ENCODE data around the gene LSM14A. TPM values are rescaled to one million over a fixed set of nuclear protein-coding genes. Genes with fewer than 3 reads are reported as not detected.

The LSM14A gene
- total and polyA plus RNA-seq, 4 donors: 60.8 to 106 (median 93.2) TPM

- no peak for DNase-seq (ENCODE audit: low read depth in 4 of 6, low spot score in 6 of 6)
- WGBS (ENCODE audit: insufficient coverage): 83% methylated on average over 6 of the region's 6 CpGs
- no peaks in the 10 kb centered on the region for H3K4me1 ChIP-seq (ENCODE audit: control insufficient read depth, insufficient read depth, low read length)
- H3K27me3 ChIP-seq (ENCODE audit: control insufficient read depth, insufficient read depth, low read length): no peaks in the 10 kb centered on the region
- no peak overlapping the region for H3K4me3 ChIP-seq (ENCODE audit: low read depth, low read length)
- no peak overlapping the region for H3K27ac ChIP-seq (ENCODE audit: low read depth, low read length)
- no peaks in the 10 kb centered on the region for H3K36me3 ChIP-seq (ENCODE audit: control insufficient read depth, insufficient read depth, low read length)
- no peaks in the 10 kb centered on the region for H3K9me3 ChIP-seq (ENCODE audit: control insufficient read depth, insufficient read depth, low read length)
Measured at GRCh38 chr19:34184880-34185491, 12.7 kb downstream of the LSM14A start.

GRCh38 chr19:34186205-34186604, 13.9 kb downstream of the LSM14A start:
- Histone ChIP-seq H3K9me3 (ENCODE audit: control insufficient read depth, insufficient read depth, low read length) (no peaks in the 10 kb centered on the region), H3K27ac (ENCODE audit: low read depth, low read length) (no peak overlapping the region), H3K4me3 (ENCODE audit: low read depth, low read length) (no peak overlapping the region), H3K4me1 (ENCODE audit: control insufficient read depth, insufficient read depth, low read length) (no peaks in the 10 kb centered on the region), H3K36me3 (ENCODE audit: control insufficient read depth, insufficient read depth, low read length) (no peaks in the 10 kb centered on the region), H3K27me3 (ENCODE audit: control insufficient read depth, insufficient read depth, low read length) (no peaks in the 10 kb centered on the region)
- 100% methylated on average over 1 of the region's 2 CpGs for WGBS (ENCODE audit: insufficient coverage)
- DNase-seq (ENCODE audit: low read depth in 4 of 6, low spot score in 6 of 6): no peak

GRCh38 chr19:34187011-34187410, 14.7 kb downstream of the LSM14A start:
- H3K27ac ChIP-seq (ENCODE audit: low read depth, low read length): no peak overlapping the region
- no peaks in the 10 kb centered on the region for H3K27me3 ChIP-seq (ENCODE audit: control insufficient read depth, insufficient read depth, low read length)
- no peaks in the 10 kb centered on the region for H3K9me3 ChIP-seq (ENCODE audit: control insufficient read depth, insufficient read depth, low read length)
- no peak overlapping the region for H3K4me3 ChIP-seq (ENCODE audit: low read depth, low read length)
- H3K4me1 ChIP-seq (ENCODE audit: control insufficient read depth, insufficient read depth, low read length): no peaks in the 10 kb centered on the region
- no peaks in the 10 kb centered on the region for H3K36me3 ChIP-seq (ENCODE audit: control insufficient read depth, insufficient read depth, low read length)
- DNase-seq (ENCODE audit: low read depth in 4 of 6, low spot score in 6 of 6): no peak
- 98% methylated on average over 5 of the region's 8 CpGs for WGBS (ENCODE audit: insufficient coverage)

GRCh38 chr19:34188408-34188807, 16.1 kb downstream of the LSM14A start:
- Histone ChIP-seq H3K27ac (ENCODE audit: low read depth, low read length) (no peak overlapping the region), H3K9me3 (ENCODE audit: control insufficient read depth, insufficient read depth, low read length) (no peaks in the 10 kb centered on the region), H3K4me1 (ENCODE audit: control insufficient read depth, insufficient read depth, low read length) (no peaks in the 10 kb centered on the region), H3K4me3 (ENCODE audit: low read depth, low read length) (no peak overlapping the region), H3K27me3 (ENCODE audit: control insufficient read depth, insufficient read depth, low read length) (no peaks in the 10 kb centered on the region), H3K36me3 (ENCODE audit: control insufficient read depth, insufficient read depth, low read length) (peaks cover 2% of the 10 kb centered on the region)
- WGBS (ENCODE audit: insufficient coverage): no CpG with 5 or more reads among the region's 4 CpGs
- DNase-seq (ENCODE audit: low read depth in 4 of 6, low spot score in 6 of 6): no peak

GRCh38 chr19:34189199-34189916, 17.1 kb downstream of the LSM14A start:
- no peaks in the 10 kb centered on the region for H3K4me1 ChIP-seq (ENCODE audit: control insufficient read depth, insufficient read depth, low read length)
- H3K4me3 ChIP-seq (ENCODE audit: low read depth, low read length): no peak overlapping the region
- no peaks in the 10 kb centered on the region for H3K9me3 ChIP-seq (ENCODE audit: control insufficient read depth, insufficient read depth, low read length)
- no peak overlapping the region for H3K27ac ChIP-seq (ENCODE audit: low read depth, low read length)
- peaks cover 6% of the 10 kb centered on the region for H3K36me3 ChIP-seq (ENCODE audit: control insufficient read depth, insufficient read depth, low read length)
- no peaks in the 10 kb centered on the region for H3K27me3 ChIP-seq (ENCODE audit: control insufficient read depth, insufficient read depth, low read length)
- DNase-seq (ENCODE audit: low read depth in 4 of 6, low spot score in 6 of 6): no peak
- no CpG with 5 or more reads among the region's 2 CpGs for WGBS (ENCODE audit: insufficient coverage)

- WGBS (ENCODE audit: insufficient coverage): 56% methylated on average over 1 of the region's 1 CpG
- no peaks in the 10 kb centered on the region for H3K27me3 ChIP-seq (ENCODE audit: control insufficient read depth, insufficient read depth, low read length)
- no peak for DNase-seq (ENCODE audit: low read depth in 4 of 6, low spot score in 6 of 6)
- no peaks in the 10 kb centered on the region for H3K4me1 ChIP-seq (ENCODE audit: control insufficient read depth, insufficient read depth, low read length)
- H3K9me3 ChIP-seq (ENCODE audit: control insufficient read depth, insufficient read depth, low read length): no peaks in the 10 kb centered on the region
- H3K27ac ChIP-seq (ENCODE audit: low read depth, low read length): no peak overlapping the region
- H3K4me3 ChIP-seq (ENCODE audit: low read depth, low read length): no peak overlapping the region
- H3K36me3 ChIP-seq (ENCODE audit: control insufficient read depth, insufficient read depth, low read length): peaks cover 6% of the 10 kb centered on the region
Measured at GRCh38 chr19:34189917-34190425, 17.7 kb downstream of the LSM14A start.

- Histone ChIP-seq H3K4me3 (ENCODE audit: low read depth, low read length) (no peak overlapping the region), H3K4me1 (ENCODE audit: control insufficient read depth, insufficient read depth, low read length) (no peaks in the 10 kb centered on the region), H3K27ac (ENCODE audit: low read depth, low read length) (no peak overlapping the region), H3K27me3 (ENCODE audit: control insufficient read depth, insufficient read depth, low read length) (no peaks in the 10 kb centered on the region), H3K9me3 (ENCODE audit: control insufficient read depth, insufficient read depth, low read length) (no peaks in the 10 kb centered on the region), H3K36me3 (ENCODE audit: control insufficient read depth, insufficient read depth, low read length) (peaks cover 6% of the 10 kb centered on the region)
- WGBS (ENCODE audit: insufficient coverage): no CpG with 5 or more reads among the region's 3 CpGs
- DNase-seq (ENCODE audit: low read depth in 4 of 6, low spot score in 6 of 6): no peak
Measured at GRCh38 chr19:34191355-34191962, 19.2 kb downstream of the LSM14A start.

- H3K4me1 ChIP-seq (ENCODE audit: control insufficient read depth, insufficient read depth, low read length): no peaks in the 10 kb centered on the region
- WGBS (ENCODE audit: insufficient coverage): no CpG with 5 or more reads among the region's 2 CpGs
Measured at GRCh38 chr19:34193439-34193838, 21.1 kb downstream of the LSM14A start.

GRCh38 chr19:34193876-34194275, 21.6 kb downstream of the LSM14A start:
- WGBS (ENCODE audit: insufficient coverage): 100% methylated on average over 1 of the region's 4 CpGs

More at GRCh38 chr19:34193439-34193838, 21.1 kb downstream of the LSM14A start:
- Histone ChIP-seq H3K9me3 (ENCODE audit: control insufficient read depth, insufficient read depth, low read length) (no peaks in the 10 kb centered on the region), H3K27ac (ENCODE audit: low read depth, low read length) (no peak overlapping the region), H3K27me3 (ENCODE audit: control insufficient read depth, insufficient read depth, low read length) (no peaks in the 10 kb centered on the region), H3K36me3 (ENCODE audit: control insufficient read depth, insufficient read depth, low read length) (peaks cover 18% of the 10 kb centered on the region), H3K4me3 (ENCODE audit: low read depth, low read length) (no peak overlapping the region)
- no peak for DNase-seq (ENCODE audit: low read depth in 4 of 6, low spot score in 6 of 6)

More at GRCh38 chr19:34193876-34194275, 21.6 kb downstream of the LSM14A start:
- no peak for DNase-seq (ENCODE audit: low read depth in 4 of 6, low spot score in 6 of 6)
- Histone ChIP-seq H3K4me3 (ENCODE audit: low read depth, low read length) (no peak overlapping the region), H3K27ac (ENCODE audit: low read depth, low read length) (no peak overlapping the region), H3K9me3 (ENCODE audit: control insufficient read depth, insufficient read depth, low read length) (no peaks in the 10 kb centered on the region), H3K4me1 (ENCODE audit: control insufficient read depth, insufficient read depth, low read length) (no peaks in the 10 kb centered on the region), H3K36me3 (ENCODE audit: control insufficient read depth, insufficient read depth, low read length) (peaks cover 21% of the 10 kb centered on the region), H3K27me3 (ENCODE audit: control insufficient read depth, insufficient read depth, low read length) (no peaks in the 10 kb centered on the region)

Measured in spinal cord (tissue), 10 donors.